NT2/D1 (cell line): Measurements from ENCODE around the gene OSBPL7.

Source experiments
- SUZ12 ChIP-seq: IDR thresholded peaks from 2 replicates; pipeline ENCODE4 v1.6.1; 2011; ENCODE audit not compliant: insufficient read length, insufficient read depth; ENCODE audit errors: extremely low read depth
- YY1 ChIP-seq: IDR thresholded peaks from 2 replicates; pipeline ENCODE4 v1.6.1; 2011; ENCODE audit not compliant: insufficient read length, insufficient read depth
- ZNF274 ChIP-seq: IDR thresholded peaks from 2 replicates; pipeline ENCODE4 v1.6.1; 2011; ENCODE audit warnings: mild to moderate bottlenecking, low read depth, low read length

GRCh38 chr17:47864791-47865216, 43.2 kb upstream of the OSBPL7 start:
- TF ChIP-seq ZNF274 (no peak), YY1 (no peak), SUZ12 (no peak)
